NCI-H226 (cell line): Measurements from ENCODE around the gene TRAPPC12.
"Not testable (repeated sequence)": the region's sequence is repeated elsewhere in the genome, so short reads cannot be mapped to it uniquely, and the experiment has no call there.

Experiments used
- DNase-seq: peaks from one replicate; pipeline ENCODE4 v3.0.0-alpha.2; 2015

The TRAPPC12 gene

GRCh38 chr2:3379647-3380534 lies at the start of gene TRAPPC12:
TRAPPC12 (plus strand) TSS chr2:3379694; CDS start chr2:3387624, 7,930 bp downstream.
- DNase-seq, result peak; percentile 88

- no peak for DNase-seq
Observed at GRCh38 chr2:3332133-3332532, 47.4 kb upstream of the TRAPPC12 start.

- DNase-seq, result no peak
Observed at GRCh38 chr2:3334392-3335345, 44.8 kb upstream of the TRAPPC12 start.

- no peak for DNase-seq
Observed at GRCh38 chr2:3336844-3337243, 42.6 kb upstream of the TRAPPC12 start.

- DNase-seq, result no peak
Observed at GRCh38 chr2:3338340-3338739, 41.2 kb upstream of the TRAPPC12 start.

GRCh38 chr2:3340144-3340543 lies 39.4 kb upstream of the TRAPPC12 start:
- no peak for DNase-seq

- no peak for DNase-seq
Observed at GRCh38 chr2:3341336-3341735, 38.2 kb upstream of the TRAPPC12 start.

- no peak for DNase-seq
Observed at GRCh38 chr2:3342324-3342723, 37.2 kb upstream of the TRAPPC12 start.

GRCh38 chr2:3343012-3343411 lies 36.5 kb upstream of the TRAPPC12 start:
- no peak for DNase-seq

- DNase-seq, result no peak
Observed at GRCh38 chr2:3344897-3345296, 34.6 kb upstream of the TRAPPC12 start.

GRCh38 chr2:3345621-3346020 lies 33.9 kb upstream of the TRAPPC12 start:
- DNase-seq, result no peak

- DNase-seq, result no peak
Observed at GRCh38 chr2:3348767-3349166, 30.7 kb upstream of the TRAPPC12 start.

- no peak for DNase-seq
Observed at GRCh38 chr2:3349211-3349693, 30.2 kb upstream of the TRAPPC12 start.

GRCh38 chr2:3354986-3355385 lies 24.5 kb upstream of the TRAPPC12 start:
- DNase-seq, result no peak

- DNase-seq, result no peak
Observed at GRCh38 chr2:3355951-3356569, 23.4 kb upstream of the TRAPPC12 start.

GRCh38 chr2:3356799-3357198 lies 22.7 kb upstream of the TRAPPC12 start:
- DNase-seq, result no peak

GRCh38 chr2:3357446-3357845 lies 22.0 kb upstream of the TRAPPC12 start:
- DNase-seq, result not testable (repeated sequence)

- DNase-seq, result no peak
Observed at GRCh38 chr2:3357926-3358325, 21.6 kb upstream of the TRAPPC12 start.

GRCh38 chr2:3361518-3362389 lies 17.7 kb upstream of the TRAPPC12 start:
- no peak for DNase-seq

- DNase-seq, result no peak
Observed at GRCh38 chr2:3365219-3365618, 14.3 kb upstream of the TRAPPC12 start.

- no peak for DNase-seq
Observed at GRCh38 chr2:3368261-3368722, 11.2 kb upstream of the TRAPPC12 start.
